Neural cell (in vitro differentiated cells): ENCODE results near the gene JAG2.

Experiments
- CTCF ChIP-seq: fragments of 450-650 bp; IDR thresholded peaks from 2 replicates; pipeline ENCODE4 v1.5.1; 2014; ENCODE audit warnings: antibody characterized with exemption, mild to moderate bottlenecking, moderate library complexity; ENCODE audit not compliant: poor library complexity, severe bottlenecking
- EP300 ChIP-seq: fragments of 450-650 bp; conservative IDR thresholded peaks from 2 replicates; pipeline ENCODE4 v1.6.1; 2014; ENCODE audit warnings: antibody characterized with exemption, mild to moderate bottlenecking, moderate library complexity; ENCODE audit not compliant: poor library complexity, severe bottlenecking
- POLR2AphosphoS5 ChIP-seq: IDR thresholded peaks from 2 replicates; pipeline ENCODE4 v1.6.1; 2012
- SMC3 ChIP-seq: fragments of 450-650 bp; conservative IDR thresholded peaks from 2 replicates; pipeline ENCODE4 v1.6.1; 2014; ENCODE audit warnings: antibody characterized with exemption, mild to moderate bottlenecking, moderate library complexity; ENCODE audit not compliant: poor library complexity

GRCh38 chr14:105141486-105142281 is 26.9 kb downstream of the JAG2 start:
- no peak for TF ChIP-seq POLR2AphosphoS5
- no peak for TF ChIP-seq CTCF
- no peak for TF ChIP-seq EP300
- TF ChIP-seq SMC3, result no peak
